HG03354 (cell line): ENCODE data around the gene DSCAML1.

ENCODE experiments used
- ATAC-seq: cut with Tn5 transposase; IDR thresholded peaks from one replicate; pipeline ENCODE4 v1.9.1; 2021; ENCODE audit warnings: mild to moderate bottlenecking; ENCODE audit not compliant: unreplicated experiment, poor library complexity, severe bottlenecking

The DSCAML1 gene

DNA sequence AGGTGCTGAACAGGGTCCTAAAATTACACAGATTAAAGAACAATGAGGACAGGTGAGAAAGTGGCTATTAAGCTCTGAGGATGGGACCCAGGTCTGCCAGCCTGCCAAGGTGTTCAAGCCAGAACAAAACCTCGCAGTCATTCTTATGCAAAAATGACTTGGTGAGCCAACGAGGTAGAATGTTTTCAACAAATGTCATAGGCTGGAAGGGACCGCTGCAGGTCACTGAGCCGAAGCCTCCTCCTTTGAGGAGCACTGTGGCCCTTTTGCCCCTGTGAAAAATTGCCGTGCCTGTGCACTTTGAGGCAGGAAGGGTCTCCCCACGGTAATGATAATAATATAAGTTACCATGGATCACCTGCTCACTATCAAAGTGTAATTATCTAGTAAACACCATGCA, 216.2 kb downstream of the DSCAML1 start:
- no peak for ATAC-seq

GRCh38 chr11:117579161-117579560, 217.9 kb downstream of the DSCAML1 start:
- ATAC-seq = no peak

GRCh38 chr11:117575856-117576255, 221.2 kb downstream of the DSCAML1 start:
- no peak for ATAC-seq

DNA sequence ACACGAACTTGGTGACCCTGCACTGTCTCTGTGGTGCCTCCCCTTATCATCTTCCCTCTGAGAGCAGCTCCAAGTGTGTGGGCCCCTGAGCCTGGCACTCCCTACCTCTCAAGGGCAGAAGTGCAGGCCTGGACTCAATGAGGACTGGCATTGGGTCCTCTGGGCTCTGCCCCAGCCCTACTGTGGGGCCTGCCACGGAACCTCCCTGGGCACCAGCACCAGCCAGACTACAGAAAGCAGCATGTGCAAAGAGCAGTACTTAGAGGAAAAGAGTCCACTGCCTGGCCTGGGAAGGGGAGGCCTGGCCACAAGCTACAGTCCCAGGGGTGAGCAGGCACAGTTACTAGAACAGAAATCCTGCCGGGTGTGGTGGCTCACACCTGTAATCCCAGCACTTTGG, 222.5 kb downstream of the DSCAML1 start:
- no peak for ATAC-seq

GRCh38 chr11:117573326-117573725, 223.7 kb downstream of the DSCAML1 start:
- ATAC-seq = no peak

DNA sequence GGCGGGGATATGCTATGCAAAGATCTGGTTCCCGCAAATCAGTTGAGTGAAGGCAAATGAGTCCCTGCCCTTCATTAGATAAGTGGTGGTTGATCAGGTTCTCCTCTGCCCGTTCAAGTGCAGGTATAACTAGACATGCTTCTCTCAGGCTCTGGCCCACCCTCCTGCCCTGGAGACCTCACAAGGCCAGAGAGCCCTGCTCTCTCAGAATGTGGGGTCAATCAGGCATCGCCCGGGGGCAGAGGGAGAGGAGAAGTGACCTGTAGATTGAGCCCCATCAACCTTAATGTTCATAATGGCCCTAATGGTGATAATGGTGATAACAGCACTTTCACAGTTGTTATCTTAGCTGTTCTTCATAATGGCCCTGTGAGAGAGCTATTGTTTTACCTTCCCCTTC, 224.3 kb downstream of the DSCAML1 start:
- no peak for ATAC-seq

DNA sequence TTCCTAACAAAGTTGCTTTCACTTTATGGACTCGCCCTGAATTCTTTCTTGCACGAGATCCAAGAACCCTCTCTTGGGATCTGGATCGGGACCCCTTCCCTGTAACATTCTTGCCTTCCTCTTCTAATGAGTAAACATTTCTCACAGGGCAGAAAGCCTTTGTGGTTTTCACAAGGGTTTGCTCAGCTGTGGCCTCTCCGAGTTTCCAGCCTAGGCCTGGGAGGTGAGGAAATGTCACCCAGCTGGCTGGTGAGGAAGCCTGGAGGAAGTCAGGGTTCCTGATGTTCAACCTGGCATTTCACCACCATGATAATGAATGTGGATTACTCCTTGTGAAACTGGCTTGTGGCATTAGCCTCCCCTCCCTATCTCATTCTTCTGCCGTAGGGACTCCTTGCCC, 224.9 kb downstream of the DSCAML1 start:
- ATAC-seq = no peak

DNA sequence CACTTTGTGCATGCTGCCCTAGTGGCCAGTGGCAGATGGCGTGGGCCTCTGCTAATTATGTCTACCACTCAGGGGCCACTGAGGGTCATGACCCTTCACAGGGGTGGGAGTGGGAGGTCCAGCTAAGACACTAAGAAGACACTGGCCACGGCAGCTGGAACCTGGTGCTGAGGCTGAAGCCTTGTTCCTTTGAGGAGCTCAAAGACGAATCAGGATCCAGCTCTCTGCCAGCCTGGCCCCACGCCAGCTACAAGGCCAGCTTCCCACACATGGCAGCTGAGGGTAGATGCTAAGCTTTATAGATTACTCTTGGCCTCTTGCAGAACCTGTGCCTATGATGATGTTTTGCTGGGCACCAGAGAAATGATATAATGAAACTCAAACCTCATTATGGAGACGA, 226.3 kb downstream of the DSCAML1 start:
- ATAC-seq = no peak

- ATAC-seq = no peak
Observed at GRCh38 chr11:117569911-117570310, 227.1 kb downstream of the DSCAML1 start.

- ATAC-seq = no peak
Observed at GRCh38 chr11:117565709-117566108, 231.3 kb downstream of the DSCAML1 start.

GRCh38 chr11:117564321-117564720, 232.7 kb downstream of the DSCAML1 start:
- ATAC-seq = no peak

GRCh38 chr11:117563556-117563955, 233.5 kb downstream of the DSCAML1 start:
- ATAC-seq = no peak

- ATAC-seq = no peak
Observed at GRCh38 chr11:117562136-117562535, 234.9 kb downstream of the DSCAML1 start.

- no peak for ATAC-seq
Observed at GRCh38 chr11:117560780-117561530, 236.1 kb downstream of the DSCAML1 start.

DNA sequence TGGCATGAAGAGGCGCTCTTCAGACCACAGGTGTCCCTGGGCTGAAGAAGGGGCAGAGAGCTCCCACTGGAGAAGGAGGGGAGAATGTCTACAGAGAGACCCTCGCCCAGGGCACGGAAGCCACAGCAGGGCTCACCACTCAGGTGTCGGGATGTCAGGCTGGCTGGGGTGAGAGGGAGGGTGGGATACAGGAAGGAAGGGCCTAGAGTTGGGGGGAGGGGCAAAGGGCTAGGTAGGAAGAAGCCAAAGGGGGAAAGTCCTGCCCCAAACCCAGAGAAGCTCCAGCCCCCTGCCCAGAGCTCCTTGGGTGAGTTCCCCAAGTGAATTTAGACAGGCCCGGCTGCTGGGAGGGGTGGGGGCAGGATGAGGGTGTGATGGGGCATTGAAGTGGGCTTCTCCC, 237.3 kb downstream of the DSCAML1 start:
- no peak for ATAC-seq

DNA sequence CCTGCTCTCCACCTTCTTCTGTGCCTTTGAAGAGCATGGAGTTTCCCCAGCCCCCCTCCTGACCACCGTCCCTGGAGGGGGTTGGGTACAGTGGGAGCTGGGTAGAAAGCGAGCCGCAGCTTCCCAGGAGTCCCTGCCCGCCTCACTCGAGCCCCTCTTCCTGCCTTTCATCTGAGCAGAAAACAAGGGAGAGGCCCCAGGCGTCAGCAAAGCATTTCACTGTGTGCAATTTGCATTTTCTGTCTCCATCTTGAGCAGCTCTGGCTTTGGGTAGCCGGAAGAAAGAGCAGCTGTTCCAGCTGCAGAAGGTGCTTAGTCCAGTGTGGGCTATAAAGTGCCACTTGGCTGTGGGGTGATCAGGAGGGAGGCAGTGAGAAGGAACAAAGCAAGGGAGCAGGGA, 239.7 kb downstream of the DSCAML1 start:
- ATAC-seq = no peak

DNA sequence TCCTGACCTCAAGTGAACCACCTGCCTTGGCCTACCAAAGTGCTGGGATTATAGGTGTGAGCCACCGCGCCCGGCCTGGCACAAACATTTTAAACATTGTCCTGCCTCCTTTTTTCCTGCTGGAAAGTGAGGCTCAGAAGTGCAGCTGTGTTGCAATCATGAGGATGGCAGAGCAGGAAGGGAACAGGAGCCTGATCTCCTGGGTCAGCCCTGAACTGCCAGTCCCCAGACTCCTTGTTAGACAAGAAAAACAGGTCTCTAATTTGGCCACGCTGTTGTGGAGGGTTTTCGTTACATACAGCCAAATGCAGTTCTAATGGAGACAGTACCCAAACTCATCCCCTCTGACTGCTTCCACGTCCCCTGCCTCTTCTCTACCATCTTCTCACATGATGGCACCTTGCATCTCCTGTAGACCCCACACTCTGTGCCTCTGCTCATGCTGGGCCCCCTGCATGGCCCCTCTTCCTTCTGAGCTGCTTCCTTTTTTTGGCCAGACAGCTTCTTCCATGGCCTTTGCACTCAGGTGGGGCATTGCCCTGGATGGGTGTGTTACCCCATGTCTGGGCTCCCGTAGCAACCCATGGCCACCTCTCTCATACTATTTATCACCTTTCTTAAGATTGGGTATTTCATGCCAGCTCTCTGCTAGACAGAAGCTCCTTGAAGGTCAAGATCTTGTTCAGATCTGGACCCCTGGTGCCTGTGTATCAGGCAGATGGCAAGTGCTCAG, 242.2 kb downstream of the DSCAML1 start:
- no peak for ATAC-seq

GRCh38 chr11:117552626-117553025, 244.4 kb downstream of the DSCAML1 start:
- no peak for ATAC-seq

GRCh38 chr11:117551761-117552343, 245.2 kb downstream of the DSCAML1 start:
- ATAC-seq = no peak

DNA sequence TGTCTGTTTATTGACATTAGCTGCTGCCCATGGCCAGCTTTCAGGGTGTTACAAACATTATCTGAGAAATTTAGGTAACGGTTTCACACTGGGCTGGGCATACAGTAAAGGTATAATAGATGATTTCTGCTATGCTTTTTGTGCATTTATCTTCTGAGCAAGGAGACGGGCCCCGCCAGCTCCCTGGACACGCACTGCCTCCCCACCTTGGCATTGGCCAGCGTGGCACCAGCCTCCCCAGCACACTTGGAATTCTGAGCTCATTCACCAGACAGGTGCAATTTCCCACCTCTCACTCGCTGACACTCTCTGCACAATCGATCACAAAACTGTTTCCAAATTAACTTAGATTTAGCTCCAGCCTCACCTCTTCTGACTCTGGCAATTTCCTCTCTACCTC, 246.6 kb downstream of the DSCAML1 start:
- no peak for ATAC-seq

DNA sequence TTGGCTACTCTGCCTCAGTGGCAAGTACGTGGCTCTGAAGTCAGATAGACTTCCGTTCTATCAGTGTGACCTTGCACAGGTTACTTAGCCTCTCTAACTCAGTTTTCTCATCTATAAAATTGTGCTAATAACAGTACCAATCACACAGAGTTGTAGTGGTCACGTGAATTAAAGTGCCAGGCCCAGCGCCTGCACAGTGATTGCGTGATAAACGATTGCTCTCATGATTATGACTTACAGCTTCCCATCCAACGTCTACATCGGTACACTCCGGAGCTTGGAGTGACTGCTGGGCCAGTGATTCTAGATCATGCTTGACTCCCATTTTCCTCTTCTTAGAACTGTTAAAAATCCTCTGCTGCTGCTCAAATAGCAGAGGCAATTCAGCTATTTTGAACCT, 247.6 kb downstream of the DSCAML1 start:
- ATAC-seq = no peak
